ENCODE measurements around the gene SH2D7.

SH2D7 gene

GRCh38 chr15:78092261-78093041 lies at the start of gene SH2D7:
Gene SH2D7 (plus strand): TSS chr15:78092561. CDS start chr15:78092585, 24 bp downstream.
- DNase-seq (ENCODE audit: low read depth in 1 of 2, low spot score in 1 of 2), result no peak

- DNase-seq (ENCODE audit: low read depth in 1 of 2, low spot score in 1 of 2), result no peak
Measured at GRCh38 chr15:78044407-78045155, 47.8 kb upstream of the SH2D7 start.

GRCh38 chr15:78045189-78045588 lies 47.2 kb upstream of the SH2D7 start:
- no peak for DNase-seq (ENCODE audit: low read depth in 1 of 2, low spot score in 1 of 2)

- no peak for DNase-seq (ENCODE audit: low read depth in 1 of 2, low spot score in 1 of 2)
Measured at GRCh38 chr15:78046796-78047341, 45.5 kb upstream of the SH2D7 start.

- DNase-seq (ENCODE audit: low read depth in 1 of 2, low spot score in 1 of 2), result no peak
Measured at GRCh38 chr15:78047761-78048627, 44.4 kb upstream of the SH2D7 start.

GRCh38 chr15:78048628-78048920 lies 43.8 kb upstream of the SH2D7 start:
- no peak for DNase-seq (ENCODE audit: low read depth in 1 of 2, low spot score in 1 of 2)

GRCh38 chr15:78049691-78050440 lies 42.5 kb upstream of the SH2D7 start:
- peak in 1 of 2 donors; percentile 68 for DNase-seq (ENCODE audit: low read depth in 1 of 2, low spot score in 1 of 2)

GRCh38 chr15:78050441-78050809 lies 41.9 kb upstream of the SH2D7 start:
- no peak for DNase-seq (ENCODE audit: low read depth in 1 of 2, low spot score in 1 of 2)

- DNase-seq (ENCODE audit: low read depth in 1 of 2, low spot score in 1 of 2), result no peak
Measured at GRCh38 chr15:78050826-78051225, 41.5 kb upstream of the SH2D7 start.

GRCh38 chr15:78051596-78051995 lies 40.8 kb upstream of the SH2D7 start:
- no peak for DNase-seq (ENCODE audit: low read depth in 1 of 2, low spot score in 1 of 2)

GRCh38 chr15:78052001-78052401 lies 40.4 kb upstream of the SH2D7 start:
- DNase-seq (ENCODE audit: low read depth in 1 of 2, low spot score in 1 of 2), result no peak

- no peak for DNase-seq (ENCODE audit: low read depth in 1 of 2, low spot score in 1 of 2)
Measured at GRCh38 chr15:78052545-78052944, 39.8 kb upstream of the SH2D7 start.

GRCh38 chr15:78054518-78054917 lies 37.8 kb upstream of the SH2D7 start:
- no peak for DNase-seq (ENCODE audit: low read depth in 1 of 2, low spot score in 1 of 2)

- DNase-seq (ENCODE audit: low read depth in 1 of 2, low spot score in 1 of 2), result no peak
Measured at GRCh38 chr15:78054966-78055365, 37.4 kb upstream of the SH2D7 start.

GRCh38 chr15:78055919-78056713 lies 36.2 kb upstream of the SH2D7 start:
- no peak for DNase-seq (ENCODE audit: low read depth in 1 of 2, low spot score in 1 of 2)

- no peak for DNase-seq (ENCODE audit: low read depth in 1 of 2, low spot score in 1 of 2)
Measured at GRCh38 chr15:78056714-78057269, 35.6 kb upstream of the SH2D7 start.

GRCh38 chr15:78057803-78058202 lies 34.6 kb upstream of the SH2D7 start:
- no peak for DNase-seq (ENCODE audit: low read depth in 1 of 2, low spot score in 1 of 2)

GRCh38 chr15:78058401-78058935 lies 33.9 kb upstream of the SH2D7 start:
- no peak for DNase-seq (ENCODE audit: low read depth in 1 of 2, low spot score in 1 of 2)

GRCh38 chr15:78059110-78059839 lies 33.1 kb upstream of the SH2D7 start:
- no peak for DNase-seq (ENCODE audit: low read depth in 1 of 2, low spot score in 1 of 2)

Data from activated CD4-positive, alpha-beta T cell treated with anti-CD3 and anti-CD28 coated beads, Interleukin-2, amount 50 U/mL, for 24 hours (primary cell).